H1 (cell line): ENCODE data around the gene SKP2. TPM values are rescaled to one million over a fixed set of nuclear protein-coding genes. Genes with fewer than 3 reads are reported as not detected.

Source experiments
- HDAC6 ChIP-seq: IDR thresholded peaks from one replicate; pipeline ENCODE4 v1.7.1; 2012; ENCODE audit warnings: low read depth, mild to moderate bottlenecking, inconsistent platforms, low read length, moderate library complexity
- polyA plus RNA-seq, 7 experiments: library from polyadenylated mRNA; depleted of rRNA in 3 of 7; stranded (reverse) in 5 of 7; unstranded in 2 of 7; fragments of >200 nt in 5 of 7; fragments of 200-250 nt in 2 of 7; gene quantifications; 1 replicate in 5 of 7; 2 replicates in 1 of 7; 4 replicates in 1 of 7; pipeline versions ENCODE4 v1.2.1 to v1.2.3, GENCODE V29; 2011 to 2013; ENCODE audit warnings: missing spikeins in 2 of 7, mixed read lengths in 2 of 7
- total RNA-seq: library from RNA; stranded (reverse); fragmentation: NEBNext Ultra II Directional; extraction: Animal tissue kit (Norgen Biotek cat#: 25700); gene quantifications from 2 replicates; pipeline ENCODE4 v1.2.1, GENCODE V29; 2021

The SKP2 gene
- total and polyA plus RNA-seq, 2 of the 8 experiments (the other 6 are each of a cell fraction or from before 2014, with no cell fraction given) = 49.9 to 104 TPM

GRCh38 chr5:36217988-36218387, 66.1 kb downstream of the SKP2 start (continued):
- TF ChIP-seq HDAC6 = no peak
